Fibroblast of the aortic adventitia (primary cell): ENCODE results near the gene MYL3. TPM values are rescaled to one million over a fixed set of nuclear protein-coding genes. Genes with fewer than 3 reads are reported as not detected.

ENCODE experiments used
- DNase-seq: peaks from one replicate; pipeline ENCODE4 v3.0.0-alpha.2; 2010; ENCODE audit warnings: low read depth
- H3K4me3 ChIP-seq: 2 replicates; pipeline ENCODE4 v1.5.1; 2011; ENCODE audit warnings: low read depth, mild to moderate bottlenecking, control low read depth, low read length, moderate library complexity
- CTCF ChIP-seq: IDR thresholded peaks from 2 replicates; pipeline ENCODE4 v1.5.1; 2011; ENCODE audit warnings: mild to moderate bottlenecking, low read length, control low read depth, inconsistent platforms; ENCODE audit not compliant: insufficient read depth
- total RNA-seq: library from RNA; depleted of rRNA; stranded (reverse); fragments of >200 nt; gene quantifications from 2 replicates; pipeline ENCODE4 v1.2.3, GENCODE V29; 2012; ENCODE audit warnings: low replicate concordance

Gene MYL3
- total RNA-seq, 1 donor: not detected

- no peak overlapping the region for H3K4me3 ChIP-seq
- TF ChIP-seq CTCF: no peak
- no peak for DNase-seq
Observed at GRCh38 chr3:46890132-46890531, 26.9 kb upstream of the MYL3 start.

GRCh38 chr3:46889381-46890110, 26.3 kb upstream of the MYL3 start:
- TF ChIP-seq CTCF: no peak
- DNase-seq: no peak
- no peak overlapping the region for H3K4me3 ChIP-seq

- no peak for TF ChIP-seq CTCF
- H3K4me3 ChIP-seq: no peak overlapping the region
- no peak for DNase-seq
Observed at GRCh38 chr3:46888705-46889104, 25.5 kb upstream of the MYL3 start.

- H3K4me3 ChIP-seq: no peak overlapping the region
- TF ChIP-seq CTCF: no peak
- DNase-seq: no peak
Observed at GRCh38 chr3:46887980-46888494, 24.8 kb upstream of the MYL3 start.

- no peak for TF ChIP-seq CTCF
- DNase-seq: no peak
- no peak overlapping the region for H3K4me3 ChIP-seq
Observed at GRCh38 chr3:46885612-46886011, 22.4 kb upstream of the MYL3 start.

- no peak for TF ChIP-seq CTCF
- no peak overlapping the region for H3K4me3 ChIP-seq
- DNase-seq: no peak
Observed at GRCh38 chr3:46884929-46885328, 21.7 kb upstream of the MYL3 start.

GRCh38 chr3:46884427-46884826, 21.2 kb upstream of the MYL3 start:
- no peak overlapping the region for H3K4me3 ChIP-seq
- DNase-seq: no peak
- no peak for TF ChIP-seq CTCF
